ENCODE data around the gene CCDC15.
"Not testable (repeated sequence)": the region's sequence is repeated elsewhere in the genome, so short reads cannot be mapped to it uniquely, and the experiment has no call there.

CCDC15 gene

GRCh38 chr11:125084057-125084416, 130.0 kb downstream of the CCDC15 start:
- no peak for DNase-seq

GRCh38 chr11:125084761-125085231, 130.8 kb downstream of the CCDC15 start:
- no peak for DNase-seq

- no peak for DNase-seq
These were observed 131.5 kb downstream of the CCDC15 start for GRCh38 chr11:125085301-125086081.

- DNase-seq: no peak
These were observed 132.8 kb downstream of the CCDC15 start for GRCh38 chr11:125086633-125087296.

- DNase-seq: no peak
These were observed 134.1 kb downstream of the CCDC15 start for GRCh38 chr11:125088123-125088522.

- DNase-seq: no peak
These were observed 134.8 kb downstream of the CCDC15 start for GRCh38 chr11:125088576-125089455.

GRCh38 chr11:125089481-125089880, 135.5 kb downstream of the CCDC15 start:
- not testable (repeated sequence) for DNase-seq

- DNase-seq: not testable (repeated sequence)
These were observed 136.1 kb downstream of the CCDC15 start for GRCh38 chr11:125090151-125090550.

- no peak for DNase-seq
These were observed 136.8 kb downstream of the CCDC15 start for GRCh38 chr11:125090816-125091215.

Measured in activated naive CD4-positive, alpha-beta T cell (primary cell).